K562 (cell line): ENCODE results near the gene ESCO1.

ENCODE experiments used
- FOSL1 ChIP-seq: fragments of 200-800 bp; sonication (Bioruptor generic); conservative IDR thresholded peaks from 2 replicates; pipeline ENCODE4 v1.6.1; 2016; ENCODE audit warnings: missing genetic modification characterization, missing compliant biosample characterization
- HDAC2 ChIP-seq: fragments of 450-650 bp; IDR thresholded peaks from 2 replicates; pipeline ENCODE4 v1.6.1; 2016; ENCODE audit warnings: mild to moderate bottlenecking
- JUNB ChIP-seq: fragments of 450-650 bp; formaldehyde crosslinking; conservative IDR thresholded peaks from 2 replicates; pipeline ENCODE4 v1.4.0; 2020; ENCODE audit warnings: mild to moderate bottlenecking
- L3MBTL2 ChIP-seq: fragments of 450-650 bp; IDR thresholded peaks from 2 replicates; pipeline ENCODE4 v1.6.1; 2016; ENCODE audit warnings: mild to moderate bottlenecking, moderate library complexity
- MAFK ChIP-seq: IDR thresholded peaks from 2 replicates; pipeline ENCODE4 v1.6.1; 2011; ENCODE audit warnings: low read length, improper control_type of control experiment
- MBD2 ChIP-seq: sonication (generic); IDR thresholded peaks from 2 replicates; pipeline ENCODE4 v1.6.1; 2016; ENCODE audit warnings: low read depth, borderline replicate concordance
- TCF7 ChIP-seq: sonication (generic); IDR thresholded peaks from 2 replicates; pipeline ENCODE4 v1.6.1; 2016; ENCODE audit warnings: antibody characterized with exemption, borderline replicate concordance
- WHSC1 ChIP-seq: IDR thresholded peaks from one replicate; pipeline ENCODE4 v1.6.1; 2012; ENCODE audit warnings: low read length, control low read depth, inconsistent platforms
- ZBTB7A ChIP-seq: IDR thresholded peaks from 2 replicates; pipeline ENCODE4 v1.6.1; 2011; ENCODE audit warnings: low read depth, mild to moderate bottlenecking, low read length, moderate library complexity, borderline replicate concordance; ENCODE audit not compliant: control insufficient read depth
- ZNF780A ChIP-seq: fragments of 250-450 bp; sonication (Bioruptor Pico); IDR thresholded peaks from 2 replicates; pipeline ENCODE4 v1.5.0; 2021; ENCODE audit warnings: mild to moderate bottlenecking
- TF ChIP-seq, protein P1 (sequence below), 3 experiments: IDR thresholded peaks in 2 of 3; conservative IDR thresholded peaks in 1 of 3; 2 replicates each; pipeline ENCODE4 v1.5.1; 2011 to 2012; ENCODE audit warnings: low read length in 3 of 3, mild to moderate bottlenecking in 3 of 3, control low read depth in 2 of 3, improper control_type of control experiment in 1 of 3, inconsistent platforms in 1 of 3, low read depth in 1 of 3, mixed read lengths in 1 of 3, moderate library complexity in 1 of 3; ENCODE audit not compliant: insufficient read depth in 2 of 3
- TF ChIP-seq, protein P2 (sequence below): fragments of 250-450 bp; sonication (Bioruptor Pico); IDR thresholded peaks from 2 replicates; pipeline ENCODE4 v1.8.0; 2022; ENCODE audit warnings: moderate library complexity, mild to moderate bottlenecking, inconsistent platforms
- TF ChIP-seq, protein P3 (sequence below): fragments of 450-650 bp; IDR thresholded peaks from 2 replicates; pipeline ENCODE4 v1.7.1; 2018; ENCODE audit warnings: mild to moderate bottlenecking, low read depth; ENCODE audit not compliant: partially characterized antibody

- no peak for TF ChIP-seq HDAC2
- TF ChIP-seq, protein P1, sequence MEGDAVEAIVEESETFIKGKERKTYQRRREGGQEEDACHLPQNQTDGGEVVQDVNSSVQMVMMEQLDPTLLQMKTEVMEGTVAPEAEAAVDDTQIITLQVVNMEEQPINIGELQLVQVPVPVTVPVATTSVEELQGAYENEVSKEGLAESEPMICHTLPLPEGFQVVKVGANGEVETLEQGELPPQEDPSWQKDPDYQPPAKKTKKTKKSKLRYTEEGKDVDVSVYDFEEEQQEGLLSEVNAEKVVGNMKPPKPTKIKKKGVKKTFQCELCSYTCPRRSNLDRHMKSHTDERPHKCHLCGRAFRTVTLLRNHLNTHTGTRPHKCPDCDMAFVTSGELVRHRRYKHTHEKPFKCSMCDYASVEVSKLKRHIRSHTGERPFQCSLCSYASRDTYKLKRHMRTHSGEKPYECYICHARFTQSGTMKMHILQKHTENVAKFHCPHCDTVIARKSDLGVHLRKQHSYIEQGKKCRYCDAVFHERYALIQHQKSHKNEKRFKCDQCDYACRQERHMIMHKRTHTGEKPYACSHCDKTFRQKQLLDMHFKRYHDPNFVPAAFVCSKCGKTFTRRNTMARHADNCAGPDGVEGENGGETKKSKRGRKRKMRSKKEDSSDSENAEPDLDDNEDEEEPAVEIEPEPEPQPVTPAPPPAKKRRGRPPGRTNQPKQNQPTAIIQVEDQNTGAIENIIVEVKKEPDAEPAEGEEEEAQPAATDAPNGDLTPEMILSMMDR (IDR thresholded peaks at IDR 0.05 in 2 of 3, conservative IDR thresholded peaks at IDR 0.05 in 1 of 3; ENCODE audit: insufficient read depth in 2 of 3, low read depth in 1 of 3, low read length in 3 of 3): no peak
- no peak for TF ChIP-seq MAFK
- TF ChIP-seq TCF7: no peak
- TF ChIP-seq, protein P2, sequence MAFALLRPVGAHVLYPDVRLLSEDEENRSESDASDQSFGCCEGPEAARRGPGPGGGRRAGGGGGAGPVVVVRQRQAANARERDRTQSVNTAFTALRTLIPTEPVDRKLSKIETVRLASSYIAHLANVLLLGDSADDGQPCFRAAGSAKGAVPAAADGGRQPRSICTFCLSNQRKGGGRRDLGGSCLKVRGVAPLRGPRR (CRISPR knock-in tag): no peak
- no peak for TF ChIP-seq FOSL1 (tag)
- TF ChIP-seq MBD2: no peak
- TF ChIP-seq ZBTB7A: no peak
- no peak for TF ChIP-seq L3MBTL2
- TF ChIP-seq JUNB (CRISPR knock-in tag): no peak
- TF ChIP-seq, protein P3, sequence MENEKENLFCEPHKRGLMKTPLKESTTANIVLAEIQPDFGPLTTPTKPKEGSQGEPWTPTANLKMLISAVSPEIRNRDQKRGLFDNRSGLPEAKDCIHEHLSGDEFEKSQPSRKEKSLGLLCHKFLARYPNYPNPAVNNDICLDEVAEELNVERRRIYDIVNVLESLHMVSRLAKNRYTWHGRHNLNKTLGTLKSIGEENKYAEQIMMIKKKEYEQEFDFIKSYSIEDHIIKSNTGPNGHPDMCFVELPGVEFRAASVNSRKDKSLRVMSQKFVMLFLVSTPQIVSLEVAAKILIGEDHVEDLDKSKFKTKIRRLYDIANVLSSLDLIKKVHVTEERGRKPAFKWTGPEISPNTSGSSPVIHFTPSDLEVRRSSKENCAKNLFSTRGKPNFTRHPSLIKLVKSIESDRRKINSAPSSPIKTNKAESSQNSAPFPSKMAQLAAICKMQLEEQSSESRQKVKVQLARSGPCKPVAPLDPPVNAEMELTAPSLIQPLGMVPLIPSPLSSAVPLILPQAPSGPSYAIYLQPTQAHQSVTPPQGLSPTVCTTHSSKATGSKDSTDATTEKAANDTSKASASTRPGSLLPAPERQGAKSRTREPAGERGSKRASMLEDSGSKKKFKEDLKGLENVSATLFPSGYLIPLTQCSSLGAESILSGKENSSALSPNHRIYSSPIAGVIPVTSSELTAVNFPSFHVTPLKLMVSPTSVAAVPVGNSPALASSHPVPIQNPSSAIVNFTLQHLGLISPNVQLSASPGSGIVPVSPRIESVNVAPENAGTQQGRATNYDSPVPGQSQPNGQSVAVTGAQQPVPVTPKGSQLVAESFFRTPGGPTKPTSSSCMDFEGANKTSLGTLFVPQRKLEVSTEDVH: no peak
- no peak for TF ChIP-seq WHSC1
- TF ChIP-seq ZNF780A (CRISPR knock-in tag): no peak
Measured at GRCh38 chr18:21525916-21526315, 74.6 kb downstream of the ESCO1 start.
